Kasumi-1 (cell line): ENCODE measurements around the gene RPS6KA5.
"Not testable (repeated sequence)": the region's sequence is repeated elsewhere in the genome, so short reads cannot be mapped to it uniquely, and the experiment has no call there.

Experiments
- DNase-seq, 2 experiments: peaks; one replicate each; lab custom pipeline; 2025; lab: John Stamatoyannopoulos, UW

Gene RPS6KA5

GRCh38 chr14:90830931-90831701 lies 229.3 kb downstream of the RPS6KA5 start:
- no peak for DNase-seq

- no peak for DNase-seq
Measured at GRCh38 chr14:90829677-90830076, 230.8 kb downstream of the RPS6KA5 start.

GRCh38 chr14:90828642-90829487 lies 231.6 kb downstream of the RPS6KA5 start:
- no peak for DNase-seq

- DNase-seq = peak; percentile 91 to 93
Measured at GRCh38 chr14:90827919-90828610, 232.4 kb downstream of the RPS6KA5 start.

- not testable (repeated sequence) for DNase-seq
Measured at GRCh38 chr14:90823542-90823941, 236.9 kb downstream of the RPS6KA5 start.

- DNase-seq = no peak
Measured at GRCh38 chr14:90820958-90821357, 239.5 kb downstream of the RPS6KA5 start.

GRCh38 chr14:90819734-90820393 lies 240.6 kb downstream of the RPS6KA5 start:
- DNase-seq = no peak

GRCh38 chr14:90818715-90819114 lies 241.7 kb downstream of the RPS6KA5 start:
- DNase-seq = no peak

GRCh38 chr14:90816681-90817436 lies 243.6 kb downstream of the RPS6KA5 start:
- DNase-seq = no peak

- peak in 1 of 2 experiments; percentile 17 for DNase-seq
Measured at GRCh38 chr14:90815822-90816662, 244.4 kb downstream of the RPS6KA5 start, which contains the start of gene TTC7B. Gene TTC7B (minus strand): TSS chr14:90816430. CDS start chr14:90816295, 135 bp downstream.

GRCh38 chr14:90815572-90815821 lies 244.9 kb downstream of the RPS6KA5 start:
- DNase-seq = no peak

GRCh38 chr14:90814806-90815571 lies 245.5 kb downstream of the RPS6KA5 start:
- DNase-seq = no peak

- no peak for DNase-seq
Measured at GRCh38 chr14:90813442-90813841, 247.0 kb downstream of the RPS6KA5 start.

- no peak for DNase-seq
Measured at GRCh38 chr14:90812109-90812508, 248.3 kb downstream of the RPS6KA5 start.

- DNase-seq = no peak
Measured at GRCh38 chr14:90811641-90812040, 248.8 kb downstream of the RPS6KA5 start.

GRCh38 chr14:90810806-90811205 lies 249.6 kb downstream of the RPS6KA5 start:
- no peak for DNase-seq

- no peak for DNase-seq
Measured at GRCh38 chr14:90809530-90810312, 250.7 kb downstream of the RPS6KA5 start.

GRCh38 chr14:90808759-90809529 lies 251.5 kb downstream of the RPS6KA5 start:
- no peak for DNase-seq
